ENCODE results near the gene NHSL1. TPM values are rescaled to one million over a fixed set of nuclear protein-coding genes. Genes with fewer than 3 reads are reported as not detected.

NHSL1 gene
- 19.5 TPM for total RNA-seq
- polyA plus RNA-seq = 1.7 TPM

DNA sequence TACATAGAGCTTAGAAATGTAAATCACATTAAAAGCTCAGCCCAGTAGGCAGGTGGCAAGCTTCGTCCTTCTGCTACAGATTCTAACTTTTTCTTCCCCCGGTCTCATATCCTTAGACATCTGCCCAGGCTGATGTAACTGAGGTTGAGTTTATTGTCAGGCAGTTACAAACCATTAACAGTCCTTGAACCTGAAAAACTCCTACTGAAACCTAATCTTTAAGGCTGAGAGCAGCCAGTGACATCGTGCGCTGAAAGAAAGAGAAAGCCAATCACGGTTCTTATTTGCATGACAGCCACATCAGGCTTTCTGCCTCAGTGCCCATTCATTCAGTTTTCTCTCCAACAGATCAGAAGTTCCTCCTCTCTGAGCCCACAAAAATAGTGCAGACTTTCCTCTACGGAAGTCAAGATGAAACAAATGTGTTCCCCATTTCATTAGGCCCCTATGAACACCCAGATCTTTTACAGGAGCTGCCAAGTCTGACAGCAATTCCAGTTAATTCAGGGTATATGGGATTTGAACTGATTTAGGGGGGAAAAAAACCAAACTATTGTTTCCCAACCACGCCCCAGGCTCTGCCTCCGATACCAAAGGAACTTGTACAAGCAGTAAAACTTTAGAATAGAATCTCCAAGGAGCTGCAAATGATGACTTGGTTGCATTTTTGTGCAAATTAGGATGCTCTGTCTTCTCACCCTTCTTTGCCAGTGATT lies at the start of gene NHSL1:
NHSL1 (minus strand) TSS at position 192 of the 716 bp plus-strand sequence. CDS start 204 bp downstream, outside the sequence.
- no peak within 1 kb of the TSS for H3K27ac ChIP-seq (ENCODE audit: low read depth)
- no peak within 1 kb of the TSS for H3K4me3 ChIP-seq (ENCODE audit: low read depth, low read length)
- no peaks in the 10 kb centered on the region for H3K4me1 ChIP-seq (ENCODE audit: insufficient read depth)
- H3K36me3 ChIP-seq (ENCODE audit: insufficient read depth) = no peaks in the 10 kb centered on the region
- WGBS = 64% methylated on average over 8 of the region's 8 CpGs
- no peak for DNase-seq (ENCODE audit: extremely low spot score)

- no peak overlapping the region for H3K27ac ChIP-seq (ENCODE audit: low read depth)
- 63% methylated on average over 5 of the region's 5 CpGs for WGBS
- no peak for DNase-seq (ENCODE audit: extremely low spot score)
- H3K36me3 ChIP-seq (ENCODE audit: insufficient read depth) = no peaks in the 10 kb centered on the region
- no peak overlapping the region for H3K4me3 ChIP-seq (ENCODE audit: low read depth, low read length)
- no peaks in the 10 kb centered on the region for H3K4me1 ChIP-seq (ENCODE audit: insufficient read depth)
Observed at GRCh38 chr6:138546733-138547185, 47.5 kb upstream of the NHSL1 start.

DNA sequence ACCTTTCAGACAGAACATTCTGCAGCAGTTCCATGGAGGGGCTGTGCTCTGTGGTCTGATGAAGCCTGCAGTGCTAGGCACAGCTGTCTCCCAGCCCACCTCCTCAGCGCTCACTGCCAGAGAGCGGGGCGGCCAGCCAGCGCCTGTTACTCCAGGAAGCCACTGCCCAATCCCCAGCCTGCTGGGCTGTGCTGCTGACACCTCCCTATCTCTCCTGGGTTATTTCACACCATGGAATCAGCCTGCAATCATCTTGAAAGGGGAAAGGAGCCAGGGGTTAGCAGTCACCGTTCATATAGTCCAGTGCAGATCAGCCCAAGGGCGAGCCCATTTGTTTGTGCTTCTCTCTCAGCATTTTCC lies 46.3 kb upstream of the NHSL1 start:
- Histone ChIP-seq H3K36me3 (ENCODE audit: insufficient read depth) (no peaks in the 10 kb centered on the region), H3K4me1 (ENCODE audit: insufficient read depth) (no peaks in the 10 kb centered on the region), H3K4me3 (ENCODE audit: low read depth, low read length) (no peak overlapping the region), H3K27ac (ENCODE audit: low read depth) (no peak overlapping the region)
- DNase-seq (ENCODE audit: extremely low spot score) = no peak
- 15% methylated on average over 6 of the region's 6 CpGs for WGBS

GRCh38 chr6:138544501-138544900 lies 45.2 kb upstream of the NHSL1 start:
- no peak overlapping the region for H3K27ac ChIP-seq (ENCODE audit: low read depth)
- 81% methylated on average over 3 of the region's 3 CpGs for WGBS
- no peaks in the 10 kb centered on the region for H3K36me3 ChIP-seq (ENCODE audit: insufficient read depth)
- H3K4me1 ChIP-seq (ENCODE audit: insufficient read depth) = no peaks in the 10 kb centered on the region
- H3K4me3 ChIP-seq (ENCODE audit: low read depth, low read length) = no peak overlapping the region
- no peak for DNase-seq (ENCODE audit: extremely low spot score)

DNA sequence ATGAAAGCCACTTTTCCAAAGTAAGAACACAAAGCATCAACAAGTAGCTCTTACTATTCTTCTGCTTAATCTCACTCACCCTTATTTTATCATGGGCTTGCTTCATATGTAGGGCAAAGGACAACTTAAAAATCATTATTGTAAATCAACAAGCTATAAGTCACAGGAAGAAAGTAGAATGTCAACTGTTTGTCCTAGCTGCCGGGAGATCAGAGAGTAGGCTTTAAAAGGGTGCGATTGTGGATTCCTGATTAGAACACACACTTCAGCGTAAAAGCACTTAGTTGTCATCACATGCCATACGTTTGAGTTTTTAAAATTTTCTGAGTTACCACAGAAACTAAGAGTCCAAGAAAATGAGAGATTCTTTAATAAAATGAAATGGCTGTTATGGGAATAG lies 44.4 kb upstream of the NHSL1 start:
- no peak for DNase-seq (ENCODE audit: extremely low spot score)
- H3K4me1 ChIP-seq (ENCODE audit: insufficient read depth) = no peaks in the 10 kb centered on the region
- 47% methylated on average over 4 of the region's 4 CpGs for WGBS
- no peak overlapping the region for H3K4me3 ChIP-seq (ENCODE audit: low read depth, low read length)
- no peak overlapping the region for H3K27ac ChIP-seq (ENCODE audit: low read depth)
- H3K36me3 ChIP-seq (ENCODE audit: insufficient read depth) = no peaks in the 10 kb centered on the region

GRCh38 chr6:138541823-138542481 lies 42.7 kb upstream of the NHSL1 start:
- H3K4me3 ChIP-seq (ENCODE audit: low read depth, low read length) = no peak overlapping the region

GRCh38 chr6:138540468-138540867 lies 41.2 kb upstream of the NHSL1 start:
- no peak for DNase-seq (ENCODE audit: extremely low spot score)
- no peak overlapping the region for H3K27ac ChIP-seq (ENCODE audit: low read depth)
- 33% methylated on average over 4 of the region's 4 CpGs for WGBS
- H3K4me3 ChIP-seq (ENCODE audit: low read depth, low read length) = no peak overlapping the region
- no peaks in the 10 kb centered on the region for H3K4me1 ChIP-seq (ENCODE audit: insufficient read depth)
- no peaks in the 10 kb centered on the region for H3K36me3 ChIP-seq (ENCODE audit: insufficient read depth)

More at GRCh38 chr6:138541823-138542481, 42.7 kb upstream of the NHSL1 start:
- Histone ChIP-seq H3K36me3 (ENCODE audit: insufficient read depth) (no peaks in the 10 kb centered on the region), H3K27ac (ENCODE audit: low read depth) (no peak overlapping the region), H3K4me1 (ENCODE audit: insufficient read depth) (no peaks in the 10 kb centered on the region)
- no peak for DNase-seq (ENCODE audit: extremely low spot score)
- WGBS = 62% methylated on average over 6 of the region's 6 CpGs

DNA sequence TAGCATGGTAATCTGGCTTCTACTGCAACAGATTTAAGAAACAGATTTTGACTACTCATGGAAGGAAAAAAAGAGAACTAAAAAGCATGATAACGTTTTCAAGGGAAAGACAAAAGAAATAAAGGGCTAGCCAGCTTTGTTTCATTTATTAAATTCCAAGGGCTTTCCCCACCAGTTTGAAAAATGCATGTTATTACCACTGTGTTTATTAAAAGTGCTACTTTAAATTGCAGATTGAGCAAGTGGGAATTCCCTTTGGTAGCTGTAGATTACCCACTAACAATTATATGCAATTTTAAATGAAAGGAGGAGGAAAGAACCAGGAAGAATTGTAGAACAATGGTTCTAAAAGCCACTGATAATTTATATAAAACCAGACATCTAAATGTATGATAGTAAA lies 40.6 kb upstream of the NHSL1 start:
- no peaks in the 10 kb centered on the region for H3K36me3 ChIP-seq (ENCODE audit: insufficient read depth)
- H3K27ac ChIP-seq (ENCODE audit: low read depth) = no peak overlapping the region

DNA sequence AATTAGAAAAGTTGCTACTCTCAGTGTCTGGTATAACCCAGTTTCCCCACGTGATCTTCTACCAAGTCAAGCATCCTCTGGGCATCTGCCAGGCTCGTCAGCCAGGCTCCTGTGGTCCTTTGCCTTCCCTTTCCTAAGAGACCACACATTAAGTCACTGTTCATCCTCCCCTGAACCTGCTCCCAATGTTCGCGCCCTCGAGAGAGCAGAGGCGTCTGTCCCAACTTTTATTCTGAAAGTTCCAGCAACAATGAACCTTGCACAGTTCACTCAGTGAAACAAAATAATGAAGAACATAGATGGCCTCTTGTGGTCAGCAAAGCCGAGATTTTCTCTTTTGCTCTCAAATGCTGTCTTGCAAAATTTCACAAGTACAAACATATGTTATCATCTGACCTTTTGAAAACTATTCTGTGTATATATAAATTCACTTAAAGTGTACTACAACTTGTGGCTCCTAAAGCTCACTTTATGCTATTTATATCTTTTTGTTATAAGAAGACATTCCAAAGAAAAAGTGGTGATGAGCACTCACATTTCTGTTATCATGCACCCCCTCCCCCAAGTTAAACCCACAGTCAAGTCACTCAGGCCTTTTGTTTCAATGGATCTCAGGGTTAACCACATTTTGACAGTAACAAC lies 39.2 kb upstream of the NHSL1 start:
- Histone ChIP-seq H3K27ac (ENCODE audit: low read depth) (no peak overlapping the region), H3K36me3 (ENCODE audit: insufficient read depth) (no peaks in the 10 kb centered on the region), H3K4me1 (ENCODE audit: insufficient read depth) (no peaks in the 10 kb centered on the region), H3K4me3 (ENCODE audit: low read depth, low read length) (no peak overlapping the region)
- WGBS = 41% methylated on average over 7 of the region's 7 CpGs
- DNase-seq (ENCODE audit: extremely low spot score) = no peak

More for the DNA sequence above, 40.6 kb upstream of the NHSL1 start:
- no peak for DNase-seq (ENCODE audit: extremely low spot score)
- Histone ChIP-seq H3K4me3 (ENCODE audit: low read depth, low read length) (no peak overlapping the region), H3K4me1 (ENCODE audit: insufficient read depth) (no peaks in the 10 kb centered on the region)
- 13% methylated on average over 1 of the region's 1 CpG for WGBS

DNA sequence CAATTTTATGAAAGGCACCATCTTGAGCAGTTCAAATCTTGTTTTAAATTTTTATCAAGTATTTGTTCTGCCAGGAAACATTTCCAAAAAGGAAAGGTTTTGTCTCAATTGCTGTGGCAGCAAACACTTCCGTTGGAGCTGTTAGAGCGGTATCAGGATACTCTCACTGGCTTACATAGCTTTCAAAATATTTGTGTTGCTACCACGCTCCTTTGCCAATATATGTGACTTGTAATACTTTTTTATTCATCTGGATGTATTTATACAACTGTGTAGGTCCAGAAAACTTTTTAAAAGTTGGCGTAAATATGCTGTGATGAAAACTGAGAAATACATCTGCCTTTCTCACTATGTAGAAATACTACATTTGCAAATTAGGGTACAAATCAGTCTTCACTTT lies 37.8 kb upstream of the NHSL1 start:
- WGBS = 16% methylated on average over 4 of the region's 4 CpGs
- no peaks in the 10 kb centered on the region for H3K36me3 ChIP-seq (ENCODE audit: insufficient read depth)
- no peaks in the 10 kb centered on the region for H3K4me1 ChIP-seq (ENCODE audit: insufficient read depth)
- DNase-seq (ENCODE audit: extremely low spot score) = no peak
- H3K27ac ChIP-seq (ENCODE audit: low read depth) = no peak overlapping the region
- H3K4me3 ChIP-seq (ENCODE audit: low read depth, low read length) = no peak overlapping the region

- no peak for DNase-seq (ENCODE audit: extremely low spot score)
- Histone ChIP-seq H3K27ac (ENCODE audit: low read depth) (no peak overlapping the region), H3K4me3 (ENCODE audit: low read depth, low read length) (no peak overlapping the region), H3K36me3 (ENCODE audit: insufficient read depth) (no peaks in the 10 kb centered on the region), H3K4me1 (ENCODE audit: insufficient read depth) (no peaks in the 10 kb centered on the region)
- WGBS = 75% methylated on average over 6 of the region's 6 CpGs
Observed at GRCh38 chr6:138535728-138536455, 36.6 kb upstream of the NHSL1 start.

GRCh38 chr6:138533667-138534066 lies 34.4 kb upstream of the NHSL1 start:
- no peak for DNase-seq (ENCODE audit: extremely low spot score)
- Histone ChIP-seq H3K36me3 (ENCODE audit: insufficient read depth) (no peaks in the 10 kb centered on the region), H3K4me3 (ENCODE audit: low read depth, low read length) (no peak overlapping the region), H3K27ac (ENCODE audit: low read depth) (no peak overlapping the region), H3K4me1 (ENCODE audit: insufficient read depth) (no peaks in the 10 kb centered on the region)
- 56% methylated on average over 2 of the region's 2 CpGs for WGBS

DNA sequence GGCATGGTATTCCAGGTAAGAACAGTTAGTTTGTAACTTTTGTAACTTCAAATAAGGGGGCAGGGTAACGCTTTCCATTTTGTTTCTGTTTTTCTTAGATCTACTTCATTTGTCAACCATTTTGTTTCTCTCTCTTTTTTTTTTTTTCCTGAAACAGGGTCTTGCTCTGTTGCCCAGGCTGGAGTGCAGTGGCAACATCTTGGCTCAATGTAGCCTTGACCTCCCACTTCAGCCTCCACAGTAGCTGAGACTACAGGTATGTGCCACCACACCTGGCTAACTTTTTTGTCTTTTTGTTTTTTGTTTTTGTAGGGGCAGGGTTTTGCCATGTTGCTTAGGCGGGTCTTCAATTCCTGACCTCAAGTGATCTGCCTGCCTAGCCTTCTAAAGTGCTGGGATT lies 32.1 kb upstream of the NHSL1 start:
- DNase-seq (ENCODE audit: extremely low spot score) = no peak
- Histone ChIP-seq H3K27ac (ENCODE audit: low read depth) (no peak overlapping the region), H3K4me1 (ENCODE audit: insufficient read depth) (no peaks in the 10 kb centered on the region), H3K4me3 (ENCODE audit: low read depth, low read length) (no peak overlapping the region), H3K36me3 (ENCODE audit: insufficient read depth) (no peaks in the 10 kb centered on the region)
- over 99% methylated on average over 2 of the region's 2 CpGs for WGBS

Measured in urinary bladder (tissue), 4 donors.